Stimulated activated CD4-positive, alpha-beta T cell treated with anti-CD3 and anti-CD28 coated beads, Interleukin-1b, Interleukin-23, amount 100 ng/mL, for 4 hours (primary cell): Measurements from ENCODE around the gene IL1R1.

Experiments
- DNase-seq, 2 donors: peaks; one replicate each; pipeline ENCODE4 v3.0.0-alpha.2; 2020; ENCODE audit warnings: low read depth in 2 of 2

IL1R1 gene

DNA sequence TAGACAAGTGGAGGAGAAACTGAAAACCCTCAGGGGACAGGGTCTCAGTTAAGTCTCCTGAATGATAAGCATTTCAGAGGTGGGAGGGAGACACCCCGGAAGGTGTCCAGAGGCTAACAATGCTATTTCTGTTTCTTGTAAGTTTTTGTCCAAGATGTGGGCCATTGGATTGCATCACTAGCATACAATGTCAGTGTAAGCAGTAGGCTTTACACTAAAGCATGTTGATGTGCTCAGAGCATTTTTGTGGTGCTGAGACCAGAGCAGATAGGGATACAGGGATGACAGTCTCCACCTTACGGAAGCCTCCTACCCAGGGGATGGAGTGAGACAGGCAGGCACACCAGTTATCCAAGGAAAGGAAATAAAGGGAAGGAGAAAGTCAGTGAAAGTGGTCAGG, 2.2 kb upstream of the IL1R1 start:
- DNase-seq = no peak

- no peak for DNase-seq
These were observed 1.3 kb upstream of the IL1R1 start for GRCh38 chr2:102141011-102141943.

DNA sequence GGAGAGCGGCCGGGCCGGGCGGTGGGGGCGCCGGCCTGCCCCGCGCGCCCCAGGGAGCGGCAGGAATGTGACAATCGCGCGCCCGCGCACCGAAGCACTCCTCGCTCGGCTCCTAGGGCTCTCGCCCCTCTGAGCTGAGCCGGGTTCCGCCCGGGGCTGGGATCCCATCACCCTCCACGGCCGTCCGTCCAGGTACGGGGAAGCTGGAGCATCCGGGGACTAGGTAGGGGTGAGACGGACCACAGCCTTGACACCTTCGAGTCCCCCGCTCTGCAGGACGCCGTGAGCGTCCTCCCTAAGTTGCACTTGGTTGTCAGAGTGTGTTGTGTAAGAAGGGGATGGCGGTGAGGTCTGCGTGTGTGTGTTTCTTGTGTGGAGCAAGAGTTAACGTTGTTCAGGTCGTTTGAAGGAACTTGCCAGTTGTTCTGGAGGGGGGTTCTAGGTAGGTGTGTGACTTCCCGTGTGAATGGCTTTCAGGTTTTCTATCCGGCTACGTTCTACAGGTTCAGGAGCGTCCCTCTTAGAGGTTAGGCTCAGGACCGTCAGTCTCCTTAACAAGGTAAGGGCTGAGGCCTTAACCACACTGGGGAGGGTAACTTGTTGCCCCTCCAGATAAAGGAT, 393 bp downstream of the IL1R1 start:
- no peak for DNase-seq

- DNase-seq = no peak
These were observed 972 bp downstream of the IL1R1 start for GRCh38 chr2:102143450-102143985.

DNA sequence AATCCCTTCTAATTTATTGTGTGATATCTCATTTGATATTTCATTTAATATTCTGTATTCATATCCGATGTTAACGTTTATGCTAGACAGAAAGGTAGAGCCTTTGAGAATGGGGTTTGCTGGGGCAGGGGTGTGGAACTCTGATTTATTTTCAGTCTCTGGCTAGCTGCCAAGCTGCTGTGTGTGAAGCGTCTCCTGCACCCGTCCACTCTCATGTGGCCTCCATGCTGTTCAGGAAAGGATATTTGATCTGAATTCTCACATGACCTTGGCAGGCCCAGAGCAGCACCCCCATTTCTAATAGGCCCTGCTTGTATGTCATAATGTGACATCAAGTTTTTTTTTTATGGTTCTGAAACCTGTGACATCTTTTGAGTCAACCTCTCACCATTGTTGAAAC, 1.6 kb downstream of the IL1R1 start:
- DNase-seq = no peak

- no peak for DNase-seq
These were observed 2.6 kb downstream of the IL1R1 start for GRCh38 chr2:102145107-102145506.

GRCh38 chr2:102145934-102146333, 3.4 kb downstream of the IL1R1 start:
- DNase-seq = no peak

- DNase-seq = peak; percentile 20 to 41
These were observed 5.4 kb downstream of the IL1R1 start for GRCh38 chr2:102147935-102148334.

DNA sequence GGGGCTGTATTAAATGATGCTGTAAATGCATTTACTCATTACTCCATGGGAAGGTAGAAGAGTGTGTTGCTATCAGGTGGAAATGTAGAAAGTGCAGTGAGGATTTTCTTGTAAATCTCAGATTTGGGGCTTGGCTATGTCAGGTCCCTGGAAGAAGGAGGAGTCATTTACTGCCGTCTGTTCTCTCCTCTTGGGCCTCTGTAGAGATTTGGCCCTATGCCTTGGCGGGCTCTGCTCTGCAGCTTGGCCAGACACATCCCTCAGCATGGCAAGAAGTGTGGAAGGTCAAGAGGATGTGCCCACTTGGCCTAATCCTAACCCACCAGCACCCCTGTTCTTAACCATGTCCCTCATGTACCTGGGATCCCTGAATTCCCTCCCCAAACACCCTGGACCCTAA, 6.7 kb downstream of the IL1R1 start:
- DNase-seq = no peak

DNA sequence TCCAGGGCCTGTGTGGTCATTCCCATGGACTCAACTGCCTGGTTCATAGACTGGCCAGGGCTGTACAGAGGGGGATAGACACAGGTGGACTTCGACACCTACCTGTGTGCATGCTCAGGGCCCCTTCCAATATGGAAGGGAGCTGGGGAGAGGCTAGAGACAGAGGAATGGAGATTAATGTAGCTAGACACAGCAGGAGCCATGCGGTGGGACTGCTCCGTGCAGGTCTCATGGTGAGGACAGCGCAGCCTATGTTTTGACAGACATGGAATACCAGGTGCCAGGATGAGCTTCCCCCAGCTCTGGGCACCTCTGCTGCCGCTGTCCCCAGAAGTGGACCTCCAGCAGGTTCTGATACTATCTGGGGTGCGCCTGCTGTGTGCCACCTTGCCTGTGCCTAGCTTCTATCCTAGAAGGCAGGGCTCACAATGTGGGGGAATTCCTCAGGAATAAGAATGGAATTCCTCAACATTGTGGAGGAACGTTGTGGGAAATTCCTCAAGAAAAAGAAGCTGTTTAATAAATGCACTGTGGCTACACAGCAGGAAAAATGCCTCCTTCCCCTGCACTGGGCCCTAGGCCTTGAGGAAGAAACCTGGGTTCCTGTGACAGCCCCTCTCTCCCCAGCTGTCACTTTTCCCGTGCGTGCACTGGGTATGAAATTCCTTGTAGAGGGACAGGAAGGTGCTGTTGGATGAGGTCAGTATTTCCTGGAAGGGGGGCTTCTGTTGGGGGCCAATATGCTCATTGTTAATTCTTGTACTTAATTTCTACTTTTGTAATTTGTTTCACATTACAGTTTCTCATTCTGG, 7.3 kb downstream of the IL1R1 start:
- no peak for DNase-seq

- DNase-seq = no peak
These were observed 11.8 kb downstream of the IL1R1 start for GRCh38 chr2:102154364-102154763.

DNA sequence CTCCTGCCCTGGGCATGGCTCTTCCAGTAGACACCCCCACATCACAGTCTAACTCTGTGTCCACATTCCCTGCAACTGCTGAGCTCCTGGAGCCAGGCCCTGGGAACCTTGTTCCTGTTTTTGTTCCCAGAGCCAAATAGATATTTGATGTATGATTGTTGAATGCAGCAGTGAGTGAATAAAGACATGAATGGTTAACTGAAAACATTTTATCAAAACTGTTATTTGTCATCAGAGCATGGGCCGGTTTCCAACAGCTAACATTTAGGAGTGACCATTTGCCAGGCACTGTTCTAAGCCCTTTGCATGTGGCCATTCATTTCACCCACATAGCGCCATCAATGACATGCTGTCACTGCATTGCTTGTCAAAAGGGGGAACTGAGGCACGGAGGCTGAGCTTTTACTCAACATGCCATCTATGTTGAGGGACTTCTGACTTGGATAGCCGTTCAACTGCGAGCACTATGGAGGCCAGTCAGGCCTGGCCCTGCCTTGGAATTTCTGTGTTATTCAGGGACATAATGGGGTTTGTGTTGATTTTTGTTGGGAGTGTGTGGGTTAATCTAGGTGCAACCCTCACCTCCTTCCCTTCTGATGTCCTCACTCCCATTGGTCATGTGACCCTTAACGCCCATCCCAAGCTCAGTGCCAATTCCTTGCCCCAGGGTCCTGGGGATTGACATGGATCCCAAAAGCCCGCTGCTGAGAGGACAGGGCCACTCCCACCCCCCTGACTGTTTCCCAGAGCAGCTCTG, 12.6 kb downstream of the IL1R1 start:
- no peak for DNase-seq

DNA sequence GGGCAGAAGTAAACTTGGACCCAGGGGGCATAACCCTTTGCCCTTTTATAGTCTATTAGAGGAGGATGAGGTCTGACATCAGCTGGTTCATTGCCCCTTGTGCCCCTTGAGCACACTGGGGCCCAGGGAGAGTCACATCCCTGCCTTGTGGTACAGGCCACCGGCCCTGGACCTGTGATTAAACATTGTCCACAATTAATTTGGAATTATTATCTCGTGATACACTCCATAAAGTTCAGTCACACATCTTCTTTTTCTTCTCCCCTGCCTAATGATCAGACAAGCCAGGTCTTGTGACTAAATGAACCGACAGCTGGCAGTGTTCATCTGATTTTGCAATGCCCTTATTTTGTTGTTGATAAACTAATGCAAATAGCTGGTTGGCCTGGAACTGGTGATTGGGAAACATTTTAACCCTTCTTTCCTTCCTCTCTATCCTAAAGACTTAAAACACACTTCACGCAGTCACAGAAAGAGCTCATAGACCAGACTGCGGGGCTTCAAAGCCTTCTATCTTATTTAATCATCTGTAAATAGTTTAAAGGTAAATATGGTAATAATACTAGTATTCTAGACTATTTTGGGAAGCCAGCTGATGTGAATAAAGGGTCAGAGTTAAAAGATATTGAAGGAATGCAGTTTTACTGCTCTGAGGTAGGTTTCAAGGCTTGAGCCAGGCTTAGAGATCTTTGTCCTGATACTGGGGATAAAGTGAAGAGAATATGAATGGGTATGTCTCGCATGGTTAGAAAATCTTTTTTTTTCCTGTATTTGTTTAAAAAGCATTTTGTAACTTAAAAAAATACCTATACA, 13.4 kb downstream of the IL1R1 start:
- DNase-seq = no peak

- no peak for DNase-seq
These were observed 15.6 kb downstream of the IL1R1 start for GRCh38 chr2:102158011-102158755.

DNA sequence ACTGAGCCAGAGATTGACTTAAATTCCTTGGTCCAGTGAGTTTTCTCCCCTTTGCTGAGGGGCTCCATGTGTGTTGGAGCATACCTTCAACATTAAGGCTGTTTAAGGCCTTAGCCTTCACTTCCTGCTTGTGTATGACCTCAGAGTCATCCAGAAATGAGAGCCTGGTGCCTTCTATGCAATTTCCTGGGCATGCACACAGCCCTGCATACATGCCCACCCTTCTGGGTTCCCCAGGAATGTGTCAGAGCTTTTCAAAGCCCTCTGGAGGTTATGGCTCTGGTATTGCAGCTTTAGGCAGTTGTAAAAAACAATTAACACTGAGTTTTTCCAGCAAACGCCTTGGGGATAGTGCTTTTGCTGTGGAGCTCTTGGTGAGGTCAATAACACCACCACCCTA, 16.7 kb downstream of the IL1R1 start:
- no peak for DNase-seq

- no peak for DNase-seq
These were observed 23.8 kb downstream of the IL1R1 start for GRCh38 chr2:102166189-102166845.

GRCh38 chr2:102168026-102168771, 25.7 kb downstream of the IL1R1 start:
- no peak for DNase-seq

GRCh38 chr2:102171946-102172345, 29.4 kb downstream of the IL1R1 start:
- no peak for DNase-seq

DNA sequence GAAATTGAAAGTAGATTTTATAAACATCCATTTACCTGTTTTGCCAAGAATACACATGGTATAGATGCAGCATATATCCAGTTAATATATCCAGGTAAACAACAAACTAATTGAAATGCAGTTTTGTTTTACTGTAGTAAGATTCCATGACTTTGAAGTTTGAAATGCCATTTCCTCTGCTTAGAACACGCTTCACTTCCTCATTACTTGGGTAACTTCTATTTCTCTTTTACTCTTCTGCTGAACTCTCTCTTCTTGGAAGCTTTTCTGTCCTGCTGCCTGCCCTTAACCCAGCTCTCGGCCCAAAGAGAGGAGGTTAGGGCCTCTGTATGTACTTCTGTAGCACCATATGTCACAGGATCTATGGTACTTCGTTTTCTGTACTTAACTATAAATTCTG, 30.2 kb downstream of the IL1R1 start:
- DNase-seq = no peak
